ENCODE measurements around the gene PSMD8. TPM values are rescaled to one million over a fixed set of nuclear protein-coding genes. Genes with fewer than 3 reads are reported as not detected.

PSMD8 gene
- total and polyA plus RNA-seq, 2 of the 8 experiments (the other 6 are each of a cell fraction or from before 2014, with no cell fraction given) = 170 to 486 TPM

DNA sequence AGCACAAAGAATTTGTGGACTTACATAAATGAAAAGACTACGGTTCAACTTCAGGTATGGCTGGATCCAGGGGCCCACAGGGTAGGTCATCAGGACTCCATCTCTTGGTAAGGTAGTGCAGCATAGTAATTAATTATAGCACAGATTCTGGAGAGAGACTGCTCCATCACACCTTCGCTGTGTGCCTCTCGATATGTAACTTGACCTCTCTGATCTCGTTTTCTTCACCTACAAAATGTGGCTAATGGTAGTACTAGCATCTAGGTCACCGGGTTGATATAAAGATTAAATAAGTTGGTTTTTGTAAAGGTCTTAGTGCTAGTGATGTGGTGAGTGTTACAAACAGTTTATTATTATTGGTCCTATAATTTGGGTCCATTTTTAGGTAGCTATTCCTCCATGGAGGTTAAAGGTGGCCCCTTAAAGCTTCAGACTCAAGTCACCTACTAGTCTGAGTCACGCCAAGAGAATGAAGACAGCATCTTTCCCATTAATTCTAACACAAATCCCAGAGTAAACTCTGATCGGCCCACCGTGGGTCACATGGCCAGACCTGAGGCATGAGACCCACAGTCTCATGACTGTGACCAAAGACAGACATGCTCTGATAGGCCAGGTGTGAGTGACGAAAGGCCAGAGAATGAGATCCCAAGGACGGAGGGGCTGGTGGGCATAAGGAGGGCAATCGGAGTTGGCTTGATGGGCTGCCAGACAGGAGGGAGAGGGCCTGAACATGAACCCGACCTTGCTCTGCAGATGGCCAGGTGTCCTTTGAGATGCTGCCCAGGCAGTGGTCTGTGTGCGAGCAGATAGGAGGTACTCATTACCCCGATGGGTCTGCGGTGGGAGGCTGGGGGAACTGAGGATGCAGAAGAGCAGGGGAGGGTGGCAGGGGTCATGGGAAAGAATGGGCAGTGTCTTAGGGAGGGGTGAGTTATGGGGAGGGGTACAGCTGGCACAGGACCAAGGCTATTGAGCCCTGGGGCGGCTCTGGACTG, 18.3 kb upstream of the PSMD8 start:
- Histone ChIP-seq H3K4me2 (ENCODE audit: insufficient read depth in 1 of 2, low read depth in 2 of 2, low read length in 2 of 2) (no peak overlapping the region), H2AK5ac (ENCODE audit: low read depth, low read length) (no peak overlapping the region), H2BK15ac (ENCODE audit: low read length) (no peak overlapping the region), H2BK5ac (ENCODE audit: low read depth, low read length) (no peak overlapping the region), H3K18ac (ENCODE audit: extremely low read depth, low read length) (no peak overlapping the region), H4K91ac (replicated peaks; ENCODE audit: insufficient read length, low read length) (no peak overlapping the region), H3K36me3 (ENCODE audit: control insufficient read depth in 2 of 4, insufficient read depth in 4 of 4, low read length in 3 of 4) (no peaks in the 10 kb centered on the region), H3K27me3 (replicated peaks in 1 of 4; ENCODE audit: control insufficient read depth in 3 of 4, extremely low read depth in 1 of 4, insufficient read depth in 3 of 4, low read length in 3 of 4) (peaks cover 4 to 20% (median 15%) of the 10 kb centered on the region in 4 experiments), H4K8ac (ENCODE audit: extremely low read depth, insufficient read depth, low read length) (no peak overlapping the region), H3K4ac (replicated peaks; ENCODE audit: insufficient read length, low read depth, low read length) (no peak overlapping the region), H3K9me3 (ENCODE audit: insufficient read depth in 2 of 2, low read depth in 1 of 2, low read length in 1 of 2) (no peaks in the 10 kb centered on the region), H3K14ac (ENCODE audit: insufficient read length) (no peak overlapping the region), H3K79me1 (ENCODE audit: low read depth, low read length) (no peaks in the 10 kb centered on the region), H4K20me1 (replicated peaks in 1 of 2; ENCODE audit: control insufficient read depth in 1 of 2, insufficient read depth in 2 of 2, low read length in 2 of 2) (peaks cover 0 to 2% of the 10 kb centered on the region in 2 experiments), H2AFZ (ENCODE audit: low read length) (no peak overlapping the region), H3K23ac (ENCODE audit: insufficient read length) (no peak overlapping the region), H3K4me1 (replicated peaks in 1 of 4; ENCODE audit: control insufficient read depth in 3 of 4, insufficient read depth in 4 of 4, low read length in 3 of 4) (peaks cover 0 to 4% (median 2%) of the 10 kb centered on the region in 4 experiments; a peak in 3 of 7 replicates), H3K23me2 (ENCODE audit: low read depth, low read length) (0 out of 2 replicates have a peak, but pooled peaks cover 2% of the 10 kb centered on the region), H2BK120ac (replicated peaks; ENCODE audit: low read depth, low read length) (no peak overlapping the region), H3K79me2 (ENCODE audit: control insufficient read depth in 1 of 2, insufficient read depth in 2 of 2, low read length in 2 of 2) (no peaks in the 10 kb centered on the region), H2BK20ac (ENCODE audit: low read length) (no peak overlapping the region), H4K5ac (ENCODE audit: insufficient read length, low read depth, low read length) (no peak overlapping the region), H2BK12ac (ENCODE audit: low read depth, low read length) (peak overlapping the region; percentile 71; the same call in 1 of the 2 replicates), H3K4me3 (ENCODE audit: extremely low read depth in 1 of 4, insufficient read depth in 2 of 4, low read depth in 3 of 4, low read length in 4 of 4) (no peak overlapping the region), H3K27ac (ENCODE audit: low read depth, low read length) (no peak overlapping the region), H3K9ac (replicated peaks in 1 of 4; ENCODE audit: extremely low read depth in 1 of 4, low read depth in 3 of 4, low read length in 3 of 4) (no peak overlapping the region), H3K56ac (replicated peaks; ENCODE audit: insufficient read length, low read depth, low read length) (no peak overlapping the region)
- peak; percentile 38; the same call in 1 of the 2 replicates for TF ChIP-seq KDM1A (IDR thresholded peaks at IDR 0.05; ENCODE audit: borderline replicate concordance, low read length)
- no peak for TF ChIP-seq SIN3A (conservative IDR thresholded peaks at IDR 0.05 in 1 of 2, IDR thresholded peaks at IDR 0.05 in 1 of 2; ENCODE audit: low read depth in 1 of 2, low read length in 2 of 2)
- no peak for FAIRE-seq
- DNase-seq (ENCODE audit: low read depth in 1 of 2, low spot score in 2 of 2) = no peak
- POLR2A ChIA-PET (ENCODE audit: partially characterized antibody) = no interaction called here
- CTCF ChIA-PET (ENCODE audit: partially characterized antibody) = no interaction called here
- WGBS, 2 experiments (ENCODE audit: extremely low coverage in 1 of 2, insufficient coverage in 1 of 2, insufficient read length in 1 of 2, insufficient replicate concordance in 2 of 2, low coverage in 1 of 2, low lambda C conversion rate in 2 of 2, missing lambda C conversion rate in 1 of 2) = 87% methylated on average over 15 of the region's 16 CpGs; no CpG with 5 or more reads in 1 of the 2 experiments

Measured in H1 (cell line).